IMR-90 (cell line): ENCODE measurements around the gene SMIM14. TPM values are rescaled to one million over a fixed set of nuclear protein-coding genes. Genes with fewer than 3 reads are reported as not detected.

Experiments used
- ATAC-seq: fragments of 200-7000 bp; cut with Tn5 transposase; 2 replicates; pipeline ENCODE4 v1.9.1; 2020; ENCODE audit warnings: low read depth, mild to moderate bottlenecking, moderate library complexity
- BruUV-seq: library from RNA; stranded (reverse); fragments of 400-500 nt; replicated peaks from 2 replicates; lab custom pipeline; 2021; lab: Mats Ljungman, UMichigan
- CTCF ChIA-PET: fragments of 300-600 bp; formaldehyde crosslinking; extraction: SDS; loops from one replicate; lab custom pipeline; 2021; ENCODE audit warnings: antibody characterized with exemption; lab: Yijun Ruan, JAX
- POLR2A ChIA-PET: fragments of 300-600 bp; sonication (Branson Sonifier 250); formaldehyde crosslinking; loops from one replicate; lab custom pipeline; 2022; ENCODE audit warnings: antibody characterized with exemption; ENCODE audit not compliant: unreplicated experiment; lab: Charles Lee
- DNase-seq: peaks from one replicate; pipeline ENCODE4 v3.0.0; 2013
- H2AFZ ChIP-seq: replicated peaks from 2 replicates; pipeline ENCODE3; 2013; ENCODE audit warnings: low read length, mild to moderate bottlenecking; ENCODE audit not compliant: poor library complexity
- H2AK5ac ChIP-seq: 2 replicates; pipeline ENCODE4 v1.6.1; 2013; ENCODE audit warnings: low read depth, low read length, inconsistent platforms
- H2AK9ac ChIP-seq: replicated peaks from 2 replicates; pipeline ENCODE3; 2013; ENCODE audit warnings: mild to moderate bottlenecking, low read depth, low read length, moderate library complexity; ENCODE audit not compliant: poor library complexity
- H2BK120ac ChIP-seq: 2 replicates; pipeline ENCODE4 v1.6.1; 2013; ENCODE audit warnings: low read depth, low read length, inconsistent platforms
- H2BK15ac ChIP-seq: 3 replicates; pipeline ENCODE4 v1.6.1; 2013; ENCODE audit warnings: low read depth, low read length, inconsistent platforms
- H2BK20ac ChIP-seq: 2 replicates; pipeline ENCODE4 v1.6.1; 2013; ENCODE audit warnings: low read depth, mild to moderate bottlenecking, inconsistent platforms, low read length, moderate library complexity
- H2BK5ac ChIP-seq: 2 replicates; pipeline ENCODE4 v1.6.1; 2013; ENCODE audit warnings: mild to moderate bottlenecking, low read depth, low read length, inconsistent platforms; ENCODE audit not compliant: poor library complexity, severe bottlenecking
- H3K14ac ChIP-seq: replicated peaks from 2 replicates; pipeline ENCODE4 v1.6.1; 2013; ENCODE audit warnings: low read depth, low read length, inconsistent platforms
- H3K18ac ChIP-seq: 2 replicates; pipeline ENCODE4 v1.6.1; 2013; ENCODE audit warnings: low read depth, low read length, control low read depth
- H3K23ac ChIP-seq: 2 replicates; pipeline ENCODE4 v1.6.1; 2013; ENCODE audit warnings: low read depth, low read length, inconsistent platforms
- H3K27ac ChIP-seq: 2 replicates; pipeline ENCODE4 v1.5.1; 2013; ENCODE audit warnings: mild to moderate bottlenecking, control low read depth, low read length; ENCODE audit not compliant: insufficient read depth
- H3K27me3 ChIP-seq: 2 replicates; pipeline ENCODE4 v1.6.1; 2013; ENCODE audit warnings: low read length; ENCODE audit not compliant: control insufficient read depth, insufficient read depth
- H3K36me3 ChIP-seq: 2 replicates; pipeline ENCODE4 v1.6.1; 2013; ENCODE audit warnings: low read length, mixed read lengths; ENCODE audit not compliant: control insufficient read depth, insufficient read depth
- H3K4ac ChIP-seq: 2 replicates; pipeline ENCODE4 v1.6.1; 2013; ENCODE audit warnings: low read depth, low read length, inconsistent platforms
- H3K4me1 ChIP-seq: 2 replicates; pipeline ENCODE4 v1.6.1; 2013; ENCODE audit warnings: low read length, mixed read lengths; ENCODE audit not compliant: control insufficient read depth, insufficient read depth
- H3K4me2 ChIP-seq: 2 replicates; pipeline ENCODE4 v1.6.1; 2013; ENCODE audit warnings: low read depth, mild to moderate bottlenecking, control low read depth, low read length, moderate library complexity
- H3K4me3 ChIP-seq: 2 replicates; pipeline ENCODE4 v1.5.1; 2013; ENCODE audit warnings: low read depth, mild to moderate bottlenecking, control low read depth, low read length, moderate library complexity; ENCODE audit not compliant: insufficient read depth
- H3K56ac ChIP-seq: 2 replicates; pipeline ENCODE4 v1.6.1; 2013; ENCODE audit warnings: low read length, inconsistent platforms; ENCODE audit not compliant: insufficient read depth; ENCODE audit errors: extremely low read depth
- H3K79me1 ChIP-seq, 2 experiments: 2 replicates each; pipeline ENCODE4 v1.6.1; 2013; ENCODE audit warnings: low read length in 2 of 2, inconsistent platforms in 1 of 2, low read depth in 1 of 2
- H3K9ac ChIP-seq: 2 replicates; pipeline ENCODE4 v1.6.1; 2013; ENCODE audit warnings: low read depth, low read length, control low read depth
- H3K9me1 ChIP-seq: 2 replicates; pipeline ENCODE4 v1.6.1; 2013; ENCODE audit warnings: low read length, inconsistent platforms; ENCODE audit not compliant: insufficient read depth
- H3K9me3 ChIP-seq: 2 replicates; pipeline ENCODE4 v1.6.1; 2013; ENCODE audit warnings: low read length; ENCODE audit not compliant: control insufficient read depth, insufficient read depth
- H4K20me1 ChIP-seq: 2 replicates; pipeline ENCODE4 v1.6.1; 2013; ENCODE audit warnings: low read length, inconsistent platforms; ENCODE audit not compliant: insufficient read depth
- H4K5ac ChIP-seq: 2 replicates; pipeline ENCODE4 v1.6.1; 2013; ENCODE audit warnings: mild to moderate bottlenecking, low read depth, low read length, control low read depth
- H4K8ac ChIP-seq, 2 experiments: 2 replicates each; pipeline ENCODE4 v1.6.1; 2013; ENCODE audit warnings: low read depth in 2 of 2, low read length in 2 of 2, control low read depth in 1 of 2, inconsistent platforms in 1 of 2
- H4K91ac ChIP-seq: 2 replicates; pipeline ENCODE4 v1.6.1; 2013; ENCODE audit warnings: low read depth, low read length, inconsistent platforms; ENCODE audit not compliant: insufficient read depth
- RCOR1 ChIP-seq: IDR thresholded peaks from 2 replicates; pipeline ENCODE4 v1.6.1; 2012; ENCODE audit warnings: mild to moderate bottlenecking, low read length, improper control_type of control experiment; ENCODE audit not compliant: insufficient replicate concordance
- RFX5 ChIP-seq: IDR thresholded peaks from 2 replicates; pipeline ENCODE4 v1.8.0; 2012; ENCODE audit warnings: low read depth, mild to moderate bottlenecking, low read length, moderate library complexity
- WGBS, 2 experiments: methylation state at CpG; one replicate each; pipeline versions ENCODE4 v1.1.5 to v1.1.7; 2013; ENCODE audit warnings: missing lambda C conversion rate in 2 of 2; ENCODE audit not compliant: insufficient read length in 1 of 2; ENCODE audit errors: extremely low coverage in 2 of 2; 5-methylcytosine and 5-hydroxymethylcytosine counted together
- dilution Hi-C: fragments of 300-500 bp; cut with HindIII; formaldehyde crosslinking; loops from one replicate; pipeline ENCODE4 v1.14.3; 2018; ENCODE audit warnings: low sequenced_read_pairs; ENCODE audit not compliant: unreplicated experiment
- in situ Hi-C: fragments of 300-500 bp; cut with MboI; formaldehyde crosslinking; loops from 3 replicates; pipeline ENCODE4 v1.14.3; 2019; ENCODE audit warnings: low sequenced_read_pairs, inconsistent platforms, mixed read lengths
- intact Hi-C: fragments of 100-400 bp; cut with micrococcal nuclease; formaldehyde crosslinking; loops from 2 replicates; pipeline ENCODE4 v1.10.0; 2022
- polyA plus RNA-seq, 3 experiments: library from polyadenylated mRNA; depleted of rRNA; stranded (reverse); fragments of >200 nt; gene quantifications; 2 replicates each; pipeline ENCODE4 v1.2.3, GENCODE V29; 2012; ENCODE audit warnings: low replicate concordance in 1 of 3
- total RNA-seq: library from RNA; depleted of rRNA; stranded (reverse); fragments of >200 nt; gene quantifications from 2 replicates; pipeline ENCODE4 v1.2.3, GENCODE V29; 2012

SMIM14 gene
- total and polyA plus RNA-seq, 2 of the 4 experiments (the other 2 are of a cell fraction), result 15.6 to 20.9 TPM

DNA sequence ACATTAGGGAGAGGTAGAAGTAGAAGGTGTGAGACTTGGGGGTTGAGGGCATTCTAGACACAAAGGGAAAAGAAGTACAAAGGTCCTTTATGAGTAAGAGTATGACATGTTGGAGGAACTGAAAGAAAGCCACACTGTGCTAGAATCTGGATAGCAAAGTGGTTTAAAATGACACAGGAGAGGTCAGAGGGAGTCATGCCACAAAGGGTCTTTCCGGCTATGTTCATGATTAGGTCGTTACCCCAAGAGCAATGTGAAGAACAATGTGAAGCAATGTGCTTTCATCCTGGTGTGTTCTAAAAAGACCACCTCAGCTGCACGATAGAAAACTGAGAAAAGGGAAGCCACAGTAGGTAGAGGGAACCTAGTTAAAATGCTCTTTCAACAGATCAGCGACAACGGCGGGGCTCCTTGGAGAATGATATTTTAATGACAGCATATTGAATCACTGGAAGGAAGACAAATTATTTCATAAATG, 29.2 kb downstream of the SMIM14 start:
- no peak overlapping the region for H3K4me3 ChIP-seq
- H2AK5ac ChIP-seq, result no peak overlapping the region
- H3K4me1 ChIP-seq, result peaks cover 7% of the 10 kb centered on the region
- H2BK5ac ChIP-seq, result no peak overlapping the region
- ATAC-seq (no peak), DNase-seq (no peak)
- H3K9me1 ChIP-seq, result 0 out of 2 replicates have a peak, but pooled peaks cover 2% of the 10 kb centered on the region
- ChIA-PET POLR2A (no interaction called here), CTCF (no interaction called here)
- no peak overlapping the region for H3K4ac ChIP-seq
- no peak overlapping the region for H4K8ac ChIP-seq
- H3K56ac ChIP-seq, result no peak overlapping the region
- no peak overlapping the region for H2AFZ ChIP-seq
- no peak overlapping the region for H4K91ac ChIP-seq
- no peak overlapping the region for H2BK120ac ChIP-seq
- in situ Hi-C loops, result no loop called here
- BruUV-seq, result no TSS peak
- H3K23ac ChIP-seq, result no peak overlapping the region
- no peak overlapping the region for H4K5ac ChIP-seq
- H3K27me3 ChIP-seq, result no peaks in the 10 kb centered on the region; the same call in 1 of the 2 replicates
- no peak overlapping the region for H2AK9ac ChIP-seq
- H3K9me3 ChIP-seq, result no peaks in the 10 kb centered on the region
- peaks cover 7% of the 10 kb centered on the region for H4K20me1 ChIP-seq
- peaks cover 5% of the 10 kb centered on the region for H3K36me3 ChIP-seq
- intact Hi-C loops, result no loop called here
- no peak overlapping the region for H2BK15ac ChIP-seq
- H3K79me1 ChIP-seq, result peaks cover 0 to 3% of the 10 kb centered on the region in 2 experiments; a peak in 2 of 4 replicates
- no CpG with 5 or more reads among the region's 6 CpGs for WGBS, 2 experiments
- H2BK20ac ChIP-seq, result no peak overlapping the region
- no peak overlapping the region for H3K14ac ChIP-seq
- dilution Hi-C loops, result no loop called here
- no peak overlapping the region for H3K4me2 ChIP-seq
- no peak overlapping the region for H3K18ac ChIP-seq
- no peak for TF ChIP-seq RFX5
- no peak for TF ChIP-seq RCOR1
- H3K27ac ChIP-seq, result no peak overlapping the region
- no peak overlapping the region for H3K9ac ChIP-seq
